ENCODE measurements around the gene CLDN11. TPM values are rescaled to one million over a fixed set of nuclear protein-coding genes. Genes with fewer than 3 reads are reported as not detected.

Gene CLDN11
- total and polyA plus RNA-seq, 2 of the 8 experiments (the other 6 are each of a cell fraction or from before 2014, with no cell fraction given), result 4.8 to 12.5 TPM

GRCh38 chr3:170463011-170463410 is 44.3 kb downstream of the CLDN11 start (continued):
- no peak for TF ChIP-seq CHD7 (IDR thresholded peaks at IDR 0.05; ENCODE audit: insufficient replicate concordance, low read length)
- no peak for TF ChIP-seq YY1 (IDR thresholded peaks at IDR 0.05; ENCODE audit: low read depth, low read length)
- no peak for TF ChIP-seq JUN (IDR thresholded peaks at IDR 0.05; ENCODE audit: low read depth, low read length)
- TF ChIP-seq SAP30 (IDR thresholded peaks at IDR 0.05; ENCODE audit: insufficient read depth, insufficient replicate concordance, low read length), result no peak
- no peak for TF ChIP-seq HDAC2 (IDR thresholded peaks at IDR 0.05; ENCODE audit: borderline replicate concordance in 1 of 2, low read depth in 2 of 2, low read length in 2 of 2)
- TF ChIP-seq ZNF274 (IDR thresholded peaks at IDR 0.05; ENCODE audit: borderline replicate concordance, extremely low read depth, low read length), result no peak
- no peak for TF ChIP-seq RNF2 (IDR thresholded peaks at IDR 0.05; ENCODE audit: borderline replicate concordance, low read depth, low read length, missing control alignments, poor library complexity, severe bottlenecking)
- TF ChIP-seq SP4 (IDR thresholded peaks at IDR 0.05; ENCODE audit: low read length), result no peak
- TF ChIP-seq CBX5 (IDR thresholded peaks at IDR 0.05; ENCODE audit: low read depth, low read length), result no peak
- TF ChIP-seq GABPA (IDR thresholded peaks at IDR 0.05; ENCODE audit: borderline replicate concordance, insufficient read depth, low read length), result no peak
- TF ChIP-seq SP1 (IDR thresholded peaks at IDR 0.05; ENCODE audit: low read depth, low read length), result no peak

Data from H1 (cell line).